ENCODE measurements around the gene ENDOU.

GRCh38 chr12:47672068-47672467, 53.2 kb downstream of the ENDOU start:
- TF ChIP-seq ARID4B (CRISPR knock-in tag; IDR thresholded peaks at IDR 0.05; ENCODE audit: borderline replicate concordance), result no peak
- TF ChIP-seq PREB (CRISPR knock-in tag; IDR thresholded peaks at IDR 0.05; ENCODE audit: borderline replicate concordance), result no peak
- no peak for TF ChIP-seq CTCF (IDR thresholded peaks at IDR 0.05)
- TF ChIP-seq TCF7 (CRISPR knock-in tag; IDR thresholded peaks at IDR 0.05; ENCODE audit: low read depth), result no peak
- no peak for TF ChIP-seq TEAD4 (CRISPR knock-in tag; IDR thresholded peaks at IDR 0.05)
- no peak for TF ChIP-seq GTF2I (CRISPR knock-in tag; conservative IDR thresholded peaks at IDR 0.05)
- TF ChIP-seq ETV6 (CRISPR knock-in tag; IDR thresholded peaks at IDR 0.05), result no peak
- TF ChIP-seq ZNF423 (CRISPR knock-in tag; IDR thresholded peaks at IDR 0.05), result no peak
- no peak for TF ChIP-seq NR3C1 (CRISPR knock-in tag; conservative IDR thresholded peaks at IDR 0.05; ENCODE audit: low read depth)
- no peak for TF ChIP-seq SP1 (CRISPR knock-in tag; conservative IDR thresholded peaks at IDR 0.05)
- no peak for TF ChIP-seq MAX (CRISPR knock-in tag; IDR thresholded peaks at IDR 0.05)
- TF ChIP-seq MLX (CRISPR knock-in tag; IDR thresholded peaks at IDR 0.05), result no peak
- no peak for TF ChIP-seq NFE2L1 (CRISPR knock-in tag; IDR thresholded peaks at IDR 0.05)
- TF ChIP-seq ZNF121 (CRISPR knock-in tag; IDR thresholded peaks at IDR 0.05), result no peak
